ENCODE data around the gene LRRC4B.
"Not testable (repeated sequence)": the region's sequence is repeated elsewhere in the genome, so short reads cannot be mapped to it uniquely, and the experiment has no call there.

Gene LRRC4B

GRCh38 chr19:50567882-50568727, at the start of gene LRRC4B:
Gene LRRC4B, minus strand, starts transcription at chr19:50568435. Its CDS starts 19,597 bp downstream, at chr19:50548838.
- DNase-seq = no peak

GRCh38 chr19:50612504-50613404, 44.5 kb upstream of the LRRC4B start:
- not testable (repeated sequence) for DNase-seq

GRCh38 chr19:50607874-50608785, 39.9 kb upstream of the LRRC4B start:
- peak in 1 of 2 experiments; percentile 67 for DNase-seq

GRCh38 chr19:50607388-50607787, 39.2 kb upstream of the LRRC4B start:
- DNase-seq = no peak

- DNase-seq = not testable (repeated sequence)
These were observed 38.0 kb upstream of the LRRC4B start for GRCh38 chr19:50606059-50606836.

- DNase-seq = not testable (repeated sequence)
These were observed 36.2 kb upstream of the LRRC4B start for GRCh38 chr19:50604264-50605073.

GRCh38 chr19:50602935-50603334, 34.7 kb upstream of the LRRC4B start:
- no peak for DNase-seq

GRCh38 chr19:50602496-50602895, 34.3 kb upstream of the LRRC4B start:
- DNase-seq = no peak

GRCh38 chr19:50602089-50602422, 33.8 kb upstream of the LRRC4B start:
- DNase-seq = no peak

- DNase-seq = no peak
These were observed 33.3 kb upstream of the LRRC4B start for GRCh38 chr19:50601407-50602088.

GRCh38 chr19:50599427-50599826, 31.2 kb upstream of the LRRC4B start:
- DNase-seq = no peak

GRCh38 chr19:50590191-50590590, 22.0 kb upstream of the LRRC4B start:
- no peak for DNase-seq

- DNase-seq = not testable (repeated sequence)
These were observed 13.8 kb upstream of the LRRC4B start for GRCh38 chr19:50581795-50582660.

GRCh38 chr19:50580970-50581634, 12.9 kb upstream of the LRRC4B start:
- DNase-seq = no peak

- no peak for DNase-seq
These were observed 12.0 kb upstream of the LRRC4B start for GRCh38 chr19:50580240-50580639.

GRCh38 chr19:50576769-50577168, 8.5 kb upstream of the LRRC4B start:
- DNase-seq = not testable (repeated sequence)

GRCh38 chr19:50573741-50574461, 5.7 kb upstream of the LRRC4B start:
- no peak for DNase-seq

GRCh38 chr19:50570997-50571396, 2.8 kb upstream of the LRRC4B start:
- no peak for DNase-seq
